WI38 (cell line): Measurements from ENCODE around the gene TNK1.

Experiments
- H3K4me3 ChIP-seq: 2 replicates; pipeline ENCODE4 v1.5.1; 2011; ENCODE audit warnings: low read depth, mild to moderate bottlenecking, control low read depth, low read length
- CTCF ChIP-seq: IDR thresholded peaks from 2 replicates; pipeline ENCODE4 v1.5.1; 2012; ENCODE audit warnings: low read depth, mild to moderate bottlenecking, control low read depth, low read length

Gene TNK1

DNA sequence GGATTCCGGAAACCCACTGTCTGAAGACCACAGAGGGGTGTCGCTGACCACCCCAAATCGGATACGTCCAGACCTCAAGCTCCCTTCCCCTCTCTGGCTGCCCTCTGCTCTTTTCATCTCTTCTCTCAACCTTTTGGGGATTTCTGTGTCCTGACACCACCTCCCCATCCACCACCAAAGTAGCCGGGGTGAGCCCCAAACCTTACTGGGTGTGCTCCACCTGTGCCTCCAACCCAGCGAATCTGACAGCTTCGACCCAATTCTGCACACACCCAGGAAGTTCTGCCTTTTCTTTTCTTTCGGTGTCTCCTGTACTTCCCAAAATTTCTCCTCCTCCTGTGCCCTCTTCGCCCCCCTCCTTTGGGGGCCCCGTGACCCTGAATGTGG is 28.4 kb upstream of the TNK1 start:
- TF ChIP-seq CTCF: peak; percentile 37; the same call in 1 of the 2 replicates
- H3K4me3 ChIP-seq: peak overlapping the region; percentile 91

- TF ChIP-seq CTCF: no peak
- peak overlapping the region; percentile 91 for H3K4me3 ChIP-seq
Measured at GRCh38 chr17:7352910-7353635, 27.8 kb upstream of the TNK1 start.

DNA sequence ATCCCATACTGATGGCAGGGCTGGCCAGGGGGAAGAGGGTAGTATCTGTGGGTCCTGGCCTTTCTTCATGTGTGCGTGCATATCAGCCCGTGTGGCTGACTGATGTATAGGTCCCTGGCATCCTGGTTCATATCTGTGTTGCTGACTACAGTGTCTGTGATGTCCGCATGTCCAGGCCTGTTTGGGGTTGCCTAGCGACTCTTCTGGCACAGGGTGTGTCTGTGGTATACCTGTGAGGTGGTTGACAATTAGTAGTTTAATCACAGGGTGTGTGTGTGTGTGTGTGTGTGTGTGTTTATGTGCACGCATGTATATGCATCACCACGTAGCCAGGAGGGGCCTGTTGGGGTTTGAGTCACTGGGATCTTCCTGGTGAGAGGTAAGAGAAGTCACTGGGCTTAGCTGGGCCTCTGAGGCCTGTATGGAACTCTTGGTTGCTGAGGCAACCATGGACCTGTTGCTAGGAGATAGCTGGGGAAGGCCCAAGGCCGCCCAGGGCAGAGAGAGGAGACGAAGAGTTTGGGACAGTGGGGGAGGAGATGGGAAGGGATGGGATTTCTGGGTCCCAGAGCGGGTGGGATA is 26.5 kb upstream of the TNK1 start:
- no peak for TF ChIP-seq CTCF
- H3K4me3 ChIP-seq: no peak overlapping the region

DNA sequence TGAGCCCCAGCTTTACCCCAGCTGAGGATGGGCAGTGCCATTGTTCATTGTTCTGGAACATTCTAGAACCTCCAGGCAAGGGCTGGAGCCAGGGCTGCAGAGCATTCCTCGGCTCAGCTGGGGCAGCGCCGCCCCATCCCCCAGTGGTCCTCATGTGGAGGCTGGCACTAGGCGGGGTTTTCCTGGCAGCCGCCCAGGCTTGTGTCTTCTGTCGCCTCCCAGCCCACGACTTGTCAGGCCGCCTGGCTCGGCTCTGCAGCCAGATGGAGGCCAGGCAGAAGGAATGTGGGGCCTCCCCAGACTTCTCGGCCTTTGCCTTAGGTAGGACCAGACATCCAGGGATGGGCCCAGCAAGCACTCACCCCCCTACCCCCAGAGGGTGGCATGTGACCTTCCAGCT is 25.8 kb upstream of the TNK1 start, which contains the start of gene TMEM95:
Gene TMEM95 (plus strand): TSS at position 104 of the 400 bp plus-strand sequence. CDS start 49 bp downstream, at position 153.
- no peak for TF ChIP-seq CTCF
- H3K4me3 ChIP-seq: 0 out of 2 replicates have a peak within 1 kb of the TSS, but pooled peaks have one; percentile 2

DNA sequence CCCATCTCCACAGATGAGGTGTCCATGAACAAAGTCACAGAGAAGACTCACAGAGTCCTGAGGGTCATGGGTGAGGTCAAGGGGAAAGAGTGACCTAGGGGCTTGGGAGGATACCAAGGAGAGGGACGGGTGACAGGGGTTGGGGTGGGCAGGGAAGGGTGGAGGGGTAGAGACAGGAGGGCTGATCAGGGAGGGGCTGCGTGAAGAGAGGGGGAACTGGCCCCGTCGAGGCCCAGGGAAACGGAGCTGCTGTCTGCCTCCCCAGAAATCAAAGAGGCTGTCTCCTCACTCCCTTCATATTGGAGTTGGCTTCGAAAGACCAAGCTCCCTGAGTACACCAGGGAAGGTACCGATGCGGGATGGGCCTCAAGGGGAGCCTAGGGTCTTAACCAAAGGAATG is 25.3 kb upstream of the TNK1 start:
- no peak for TF ChIP-seq CTCF
- no peak overlapping the region for H3K4me3 ChIP-seq

GRCh38 chr17:7356072-7356549 is 24.8 kb upstream of the TNK1 start:
- H3K4me3 ChIP-seq: no peak overlapping the region
- peak; percentile 78 for TF ChIP-seq CTCF

DNA sequence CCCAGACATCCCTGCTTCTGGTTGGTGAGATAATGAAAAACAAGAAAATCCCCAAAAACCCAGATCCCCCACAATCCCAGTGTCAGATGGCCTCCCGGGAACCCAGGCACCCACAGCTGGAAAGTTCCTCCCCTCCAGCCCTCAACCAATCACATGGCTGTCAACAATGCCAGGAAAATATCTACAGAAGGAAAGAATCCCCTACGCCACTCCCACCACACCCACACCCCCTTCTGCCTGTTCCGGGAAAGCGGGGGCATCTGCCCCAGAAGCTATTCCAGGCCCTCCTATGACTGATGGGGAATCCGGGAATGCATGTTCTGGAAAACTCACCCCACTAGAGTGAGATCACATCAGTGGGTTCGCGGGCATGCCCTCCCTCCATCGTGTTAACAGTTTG is 24.1 kb upstream of the TNK1 start:
- no peak overlapping the region for H3K4me3 ChIP-seq
- TF ChIP-seq CTCF: no peak
